ENCODE measurements around the gene CHRNA3. TPM values are rescaled to one million over a fixed set of nuclear protein-coding genes. Genes with fewer than 3 reads are reported as not detected.

The CHRNA3 gene
- total RNA-seq, 2 experiments from 2014 or later = not detected

GRCh38 chr15:78645009-78645408, 24.2 kb upstream of the CHRNA3 start:
- Mint-ChIP-seq H3K27me3 (peaks cover 9% of the 10 kb centered on the region), H3K4me1 (peaks cover 7% of the 10 kb centered on the region), H3K27ac (no peak overlapping the region), H3K9me3 (no peaks in the 10 kb centered on the region), H3K4me3 (no peak overlapping the region), H3K36me3 (no peaks in the 10 kb centered on the region)
- ATAC-seq (ENCODE audit: low read depth) = no peak
- POLR2A ChIA-PET = no interaction called here
- no peak for DNase-seq

GRCh38 chr15:78642331-78642730, 21.5 kb upstream of the CHRNA3 start:
- POLR2A ChIA-PET = no interaction called here

GRCh38 chr15:78641749-78642275, 21.0 kb upstream of the CHRNA3 start:
- POLR2A ChIA-PET = no interaction called here
- no peaks in the 10 kb centered on the region for H3K36me3 Mint-ChIP-seq
- no peak for DNase-seq
- ATAC-seq (ENCODE audit: low read depth) = no peak
- peaks cover 14% of the 10 kb centered on the region for H3K27me3 Mint-ChIP-seq
- no peak overlapping the region for H3K27ac Mint-ChIP-seq
- peak overlapping the region; percentile 61 for H3K4me3 Mint-ChIP-seq
- H3K9me3 Mint-ChIP-seq = no peaks in the 10 kb centered on the region
- H3K4me1 Mint-ChIP-seq = peaks cover 7% of the 10 kb centered on the region

More at GRCh38 chr15:78642331-78642730, 21.5 kb upstream of the CHRNA3 start:
- H3K27me3 Mint-ChIP-seq = peaks cover 14% of the 10 kb centered on the region
- DNase-seq (no peak), ATAC-seq (ENCODE audit: low read depth) (no peak)
- H3K27ac Mint-ChIP-seq = no peak overlapping the region
- H3K36me3 Mint-ChIP-seq = no peaks in the 10 kb centered on the region
- H3K9me3 Mint-ChIP-seq = no peaks in the 10 kb centered on the region
- H3K4me1 Mint-ChIP-seq = peaks cover 7% of the 10 kb centered on the region
- H3K4me3 Mint-ChIP-seq = no peak overlapping the region

GRCh38 chr15:78641102-78641748, 20.4 kb upstream of the CHRNA3 start, which contains the start of gene CHRNB4:
TSS of gene CHRNB4 (minus strand) at chr15:78641210. CDS start at chr15:78641133, 77 bp downstream.
- POLR2A ChIA-PET = no interaction called here
- no peaks in the 10 kb centered on the region for H3K9me3 Mint-ChIP-seq
- peak; percentile 76 for ATAC-seq (ENCODE audit: low read depth)
- DNase-seq = peak; percentile 50
- H3K4me1 Mint-ChIP-seq = peaks cover 7% of the 10 kb centered on the region
- H3K4me3 Mint-ChIP-seq = peak within 1 kb of the TSS; percentile 61
- H3K27ac Mint-ChIP-seq = no peak within 1 kb of the TSS
- peaks cover 16% of the 10 kb centered on the region for H3K27me3 Mint-ChIP-seq
- H3K36me3 Mint-ChIP-seq = no peaks in the 10 kb centered on the region

- Mint-ChIP-seq H3K9me3 (no peaks in the 10 kb centered on the region), H3K36me3 (no peaks in the 10 kb centered on the region), H3K27me3 (peaks cover 17% of the 10 kb centered on the region), H3K4me1 (peaks cover 7% of the 10 kb centered on the region), H3K27ac (no peak overlapping the region), H3K4me3 (peak overlapping the region; percentile 44)
- POLR2A ChIA-PET = no interaction called here
- ATAC-seq (ENCODE audit: low read depth) (peak; percentile 12), DNase-seq (no peak)
Measured at GRCh38 chr15:78640527-78641101, 19.8 kb upstream of the CHRNA3 start.

GRCh38 chr15:78638658-78639314, 18.0 kb upstream of the CHRNA3 start:
- no peaks in the 10 kb centered on the region for H3K9me3 Mint-ChIP-seq
- POLR2A ChIA-PET = no interaction called here
- ATAC-seq (ENCODE audit: low read depth) = peak; percentile 21
- H3K36me3 Mint-ChIP-seq = no peaks in the 10 kb centered on the region
- no peak overlapping the region for H3K27ac Mint-ChIP-seq
- no peak for DNase-seq
- peaks cover 7% of the 10 kb centered on the region for H3K4me1 Mint-ChIP-seq
- H3K4me3 Mint-ChIP-seq = no peak overlapping the region
- peaks cover 17% of the 10 kb centered on the region for H3K27me3 Mint-ChIP-seq

GRCh38 chr15:78637776-78638435, 17.1 kb upstream of the CHRNA3 start:
- H3K27ac Mint-ChIP-seq = no peak overlapping the region
- ATAC-seq (ENCODE audit: low read depth) = no peak
- POLR2A ChIA-PET = no interaction called here

GRCh38 chr15:78636378-78636859, 15.6 kb upstream of the CHRNA3 start:
- Mint-ChIP-seq H3K27ac (no peak overlapping the region), H3K4me3 (no peak overlapping the region), H3K4me1 (peaks cover 2% of the 10 kb centered on the region), H3K9me3 (no peaks in the 10 kb centered on the region), H3K36me3 (no peaks in the 10 kb centered on the region), H3K27me3 (peaks cover 10% of the 10 kb centered on the region)
- POLR2A ChIA-PET = no interaction called here
- no peak for DNase-seq
- ATAC-seq (ENCODE audit: low read depth) = no peak

More at GRCh38 chr15:78637776-78638435, 17.1 kb upstream of the CHRNA3 start:
- DNase-seq = no peak
- Mint-ChIP-seq H3K36me3 (no peaks in the 10 kb centered on the region), H3K9me3 (no peaks in the 10 kb centered on the region), H3K27me3 (peaks cover 17% of the 10 kb centered on the region), H3K4me3 (no peak overlapping the region), H3K4me1 (peaks cover 7% of the 10 kb centered on the region)

- Mint-ChIP-seq H3K4me1 (no peaks in the 10 kb centered on the region), H3K36me3 (no peaks in the 10 kb centered on the region), H3K9me3 (no peaks in the 10 kb centered on the region), H3K4me3 (no peak overlapping the region), H3K27ac (no peak overlapping the region), H3K27me3 (peaks cover 7% of the 10 kb centered on the region)
- DNase-seq (no peak), ATAC-seq (ENCODE audit: low read depth) (no peak)
- POLR2A ChIA-PET = no interaction called here
Measured at GRCh38 chr15:78635346-78635745, 14.6 kb upstream of the CHRNA3 start.

GRCh38 chr15:78634210-78635145, 13.7 kb upstream of the CHRNA3 start:
- no peak for ATAC-seq (ENCODE audit: low read depth)
- Mint-ChIP-seq H3K27ac (no peak overlapping the region), H3K9me3 (no peaks in the 10 kb centered on the region)

GRCh38 chr15:78633348-78633747, 12.6 kb upstream of the CHRNA3 start:
- Mint-ChIP-seq H3K4me1 (no peaks in the 10 kb centered on the region), H3K27ac (no peak overlapping the region), H3K27me3 (peaks cover 6% of the 10 kb centered on the region), H3K9me3 (no peaks in the 10 kb centered on the region), H3K36me3 (no peaks in the 10 kb centered on the region), H3K4me3 (no peak overlapping the region)
- no peak for ATAC-seq (ENCODE audit: low read depth)
- no peak for DNase-seq
- POLR2A ChIA-PET = no interaction called here

More at GRCh38 chr15:78634210-78635145, 13.7 kb upstream of the CHRNA3 start:
- no peak for DNase-seq
- peaks cover 5% of the 10 kb centered on the region for H3K27me3 Mint-ChIP-seq
- H3K4me1 Mint-ChIP-seq = no peaks in the 10 kb centered on the region
- H3K36me3 Mint-ChIP-seq = no peaks in the 10 kb centered on the region
- POLR2A ChIA-PET = no interaction called here
- H3K4me3 Mint-ChIP-seq = no peak overlapping the region

GRCh38 chr15:78630886-78631633, 10.3 kb upstream of the CHRNA3 start:
- Mint-ChIP-seq H3K4me3 (no peak overlapping the region), H3K27me3 (peaks cover 11% of the 10 kb centered on the region), H3K36me3 (no peaks in the 10 kb centered on the region), H3K4me1 (no peaks in the 10 kb centered on the region), H3K9me3 (no peaks in the 10 kb centered on the region), H3K27ac (no peak overlapping the region)
- POLR2A ChIA-PET = no interaction called here
- DNase-seq (no peak), ATAC-seq (ENCODE audit: low read depth) (no peak)
